Testis (tissue), 2 donors: ENCODE results near the gene ANGPTL7.

Source experiments
- CTCF ChIP-seq, 3 experiments: fragments of 450-650 bp in 2 of 3; fragments of 200-600 bp in 1 of 3; sonication (generic) in 1 of 3; IDR thresholded peaks; one replicate each; pipeline ENCODE4 v1.5.1; 2016 to 2019; ENCODE audit warnings: antibody characterized with exemption in 3 of 3, mild to moderate bottlenecking in 2 of 3, moderate library complexity in 1 of 3
- POLR2A ChIP-seq: fragments of 450-650 bp; IDR thresholded peaks from one replicate; pipeline ENCODE4 v1.6.1; 2017; ENCODE audit warnings: antibody characterized with exemption, mild to moderate bottlenecking, moderate library complexity

DNA sequence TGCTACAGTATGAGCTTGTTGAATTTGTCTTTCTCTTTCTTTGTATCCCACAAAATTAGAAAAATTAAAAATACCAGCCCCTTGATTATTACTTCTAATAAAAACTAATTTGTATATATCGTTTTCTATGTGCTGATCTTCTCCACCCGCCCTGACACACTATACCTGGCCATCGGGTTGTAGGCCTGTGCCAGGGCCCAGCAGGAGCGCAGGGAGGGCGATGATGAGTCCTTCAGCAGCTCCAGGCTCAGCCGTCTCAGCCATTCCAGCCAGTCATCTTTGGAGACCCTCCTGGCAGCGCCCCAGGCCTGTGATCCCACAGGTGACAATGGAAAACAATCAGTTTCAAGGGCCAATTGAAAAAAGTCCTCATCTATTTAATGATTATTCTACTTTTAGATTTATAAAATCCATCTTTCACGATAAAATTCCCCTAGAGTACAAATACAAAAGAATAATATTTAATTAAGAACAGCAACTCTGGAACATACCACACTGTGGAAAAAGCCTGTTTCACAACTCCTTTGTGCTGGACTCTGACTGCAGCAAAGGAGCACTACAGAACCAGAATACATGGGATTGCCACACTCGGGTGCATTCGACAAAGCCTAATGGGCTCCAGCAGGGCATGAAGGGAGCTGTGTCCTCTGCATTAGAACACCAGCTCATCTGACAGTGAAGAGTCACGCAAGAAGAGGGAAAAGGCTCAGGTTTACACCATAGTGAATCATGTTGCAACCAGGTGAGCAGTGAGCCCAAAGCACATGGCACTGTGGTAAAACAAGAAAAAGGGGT is 15.4 kb downstream of the ANGPTL7 start:
- no peak for TF ChIP-seq CTCF (IDR thresholded peaks at IDR 0.05)
- no peak for TF ChIP-seq POLR2A
